Sigmoid colon (tissue), 4 donors: ENCODE measurements around the gene LFNG.

Experiments
- CTCF ChIP-seq, 4 experiments: fragments of 450-650 bp in 3 of 4; fragments of 200-600 bp in 1 of 4; IDR thresholded peaks; one replicate each; pipeline ENCODE4 v1.5.1; 2016 to 2019; ENCODE audit warnings: antibody characterized with exemption in 4 of 4, mild to moderate bottlenecking in 3 of 4, moderate library complexity in 2 of 4
- EP300 ChIP-seq, 4 donors: sonication (generic); formaldehyde crosslinking; IDR thresholded peaks; one replicate each; pipeline ENCODE4 v1.6.1; 2017; ENCODE audit warnings: antibody characterized with exemption in 4 of 4
- POLR2A ChIP-seq, 2 donors: fragments of 450-650 bp; IDR thresholded peaks; one replicate each; pipeline ENCODE4 v1.6.1; 2016; ENCODE audit warnings: antibody characterized with exemption in 2 of 2, mild to moderate bottlenecking in 2 of 2, moderate library complexity in 2 of 2
- POLR2AphosphoS5 ChIP-seq, 4 donors: sonication (generic); formaldehyde crosslinking; IDR thresholded peaks; one replicate each; pipeline ENCODE4 v1.6.1; 2017; ENCODE audit warnings: antibody characterized with exemption in 4 of 4

- no peak for TF ChIP-seq CTCF (IDR thresholded peaks at IDR 0.05)
- no peak for TF ChIP-seq POLR2A (IDR thresholded peaks at IDR 0.05)
- no peak for TF ChIP-seq POLR2AphosphoS5 (IDR thresholded peaks at IDR 0.05)
- TF ChIP-seq EP300 (IDR thresholded peaks at IDR 0.05), result no peak
These were observed 3.9 kb downstream of the LFNG start for GRCh38 chr7:2523461-2523936.
